ENCODE results near the gene DOCK1.
A peak's percentile ranks its signal among the peaks of the same experiment; 100 is the strongest.

Gene DOCK1

GRCh38 chr10:127450644-127451043, 545.4 kb downstream of the DOCK1 start:
- DNase-seq, result no peak

GRCh38 chr10:127451628-127452027, 546.4 kb downstream of the DOCK1 start:
- DNase-seq, result no peak

GRCh38 chr10:127452568-127452967, 547.3 kb downstream of the DOCK1 start:
- no peak for DNase-seq

GRCh38 chr10:127453706-127454105, 548.5 kb downstream of the DOCK1 start:
- DNase-seq, result no peak

- DNase-seq, result no peak
Measured at GRCh38 chr10:127456122-127456521, 550.9 kb downstream of the DOCK1 start.

- no peak for DNase-seq
Measured at GRCh38 chr10:127458016-127458810, 553.0 kb downstream of the DOCK1 start.

GRCh38 chr10:127458829-127459228, 553.6 kb downstream of the DOCK1 start:
- no peak for DNase-seq

GRCh38 chr10:127459918-127460317, 554.7 kb downstream of the DOCK1 start:
- DNase-seq, result no peak

- no peak for DNase-seq
Measured at GRCh38 chr10:127462643-127463295, 557.5 kb downstream of the DOCK1 start.

- no peak for DNase-seq
Measured at GRCh38 chr10:127463548-127463947, 558.3 kb downstream of the DOCK1 start.

GRCh38 chr10:127464561-127464960, 559.3 kb downstream of the DOCK1 start:
- no peak for DNase-seq

- DNase-seq, result no peak
Measured at GRCh38 chr10:127467811-127468210, 562.6 kb downstream of the DOCK1 start.

- DNase-seq, result no peak
Measured at GRCh38 chr10:127468632-127469031, 563.4 kb downstream of the DOCK1 start.

GRCh38 chr10:127470911-127471310, 565.7 kb downstream of the DOCK1 start:
- DNase-seq, result no peak

GRCh38 chr10:127472976-127473375, 567.7 kb downstream of the DOCK1 start:
- DNase-seq, result no peak

GRCh38 chr10:127474501-127474900, 569.3 kb downstream of the DOCK1 start:
- DNase-seq, result no peak

- DNase-seq, result no peak
Measured at GRCh38 chr10:127485153-127485857, 580.1 kb downstream of the DOCK1 start.

- DNase-seq, result no peak
Measured at GRCh38 chr10:127486355-127486754, 581.1 kb downstream of the DOCK1 start.

- DNase-seq, result peak in 2 of 3 donors; percentile 0 to 3
Measured at GRCh38 chr10:127492607-127493250, 587.5 kb downstream of the DOCK1 start.

- no peak for DNase-seq
Measured at GRCh38 chr10:127496035-127496434, 590.8 kb downstream of the DOCK1 start.

GRCh38 chr10:127497685-127498084, 592.5 kb downstream of the DOCK1 start:
- no peak for DNase-seq

GRCh38 chr10:127498087-127498486, 592.9 kb downstream of the DOCK1 start:
- DNase-seq, result no peak

- no peak for DNase-seq
Measured at GRCh38 chr10:127500127-127500526, 594.9 kb downstream of the DOCK1 start.

All from suppressor macrophage treated with lipopolysaccharide for 1 hour (primary cell).